ENCODE results near the gene TGM3.

The TGM3 gene, protein sequence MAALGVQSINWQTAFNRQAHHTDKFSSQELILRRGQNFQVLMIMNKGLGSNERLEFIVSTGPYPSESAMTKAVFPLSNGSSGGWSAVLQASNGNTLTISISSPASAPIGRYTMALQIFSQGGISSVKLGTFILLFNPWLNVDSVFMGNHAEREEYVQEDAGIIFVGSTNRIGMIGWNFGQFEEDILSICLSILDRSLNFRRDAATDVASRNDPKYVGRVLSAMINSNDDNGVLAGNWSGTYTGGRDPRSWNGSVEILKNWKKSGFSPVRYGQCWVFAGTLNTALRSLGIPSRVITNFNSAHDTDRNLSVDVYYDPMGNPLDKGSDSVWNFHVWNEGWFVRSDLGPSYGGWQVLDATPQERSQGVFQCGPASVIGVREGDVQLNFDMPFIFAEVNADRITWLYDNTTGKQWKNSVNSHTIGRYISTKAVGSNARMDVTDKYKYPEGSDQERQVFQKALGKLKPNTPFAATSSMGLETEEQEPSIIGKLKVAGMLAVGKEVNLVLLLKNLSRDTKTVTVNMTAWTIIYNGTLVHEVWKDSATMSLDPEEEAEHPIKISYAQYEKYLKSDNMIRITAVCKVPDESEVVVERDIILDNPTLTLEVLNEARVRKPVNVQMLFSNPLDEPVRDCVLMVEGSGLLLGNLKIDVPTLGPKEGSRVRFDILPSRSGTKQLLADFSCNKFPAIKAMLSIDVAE

DNA sequence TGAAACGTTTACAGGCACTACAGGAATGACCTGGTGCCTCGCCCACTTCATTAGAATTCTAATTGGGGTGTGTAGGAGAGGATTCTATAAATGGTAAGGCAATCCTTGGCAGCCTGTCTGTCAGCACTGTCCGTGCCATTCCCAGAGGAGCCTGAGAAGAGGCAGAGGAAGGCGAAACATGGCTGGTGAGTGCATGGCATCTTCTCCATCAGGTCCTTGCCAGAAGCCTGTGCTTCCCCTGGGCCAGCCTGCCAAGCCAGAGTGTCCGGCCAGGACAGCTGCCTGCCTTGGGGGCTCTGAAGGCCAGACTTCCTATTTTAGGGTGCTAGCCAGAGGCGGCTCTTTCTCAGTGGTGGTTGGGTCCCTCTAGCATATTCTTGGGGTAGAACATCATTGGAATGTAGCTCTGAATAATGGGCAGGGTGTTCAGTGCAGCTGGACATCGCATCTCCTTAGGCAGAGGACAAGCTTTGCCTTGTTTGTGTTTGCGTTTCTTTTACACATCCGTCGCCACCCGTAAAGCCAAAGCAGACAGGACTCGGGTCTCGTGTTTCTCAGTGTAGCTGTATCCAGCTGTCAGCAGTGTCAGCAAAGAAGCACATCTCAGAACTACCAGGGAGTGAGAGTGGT is at the start of gene TGM3:
TGM3 (plus strand) TSS at position 116 of the 630 bp plus-strand sequence; CDS start at position 179, 63 bp downstream.
- TF ChIP-seq, protein P1, sequence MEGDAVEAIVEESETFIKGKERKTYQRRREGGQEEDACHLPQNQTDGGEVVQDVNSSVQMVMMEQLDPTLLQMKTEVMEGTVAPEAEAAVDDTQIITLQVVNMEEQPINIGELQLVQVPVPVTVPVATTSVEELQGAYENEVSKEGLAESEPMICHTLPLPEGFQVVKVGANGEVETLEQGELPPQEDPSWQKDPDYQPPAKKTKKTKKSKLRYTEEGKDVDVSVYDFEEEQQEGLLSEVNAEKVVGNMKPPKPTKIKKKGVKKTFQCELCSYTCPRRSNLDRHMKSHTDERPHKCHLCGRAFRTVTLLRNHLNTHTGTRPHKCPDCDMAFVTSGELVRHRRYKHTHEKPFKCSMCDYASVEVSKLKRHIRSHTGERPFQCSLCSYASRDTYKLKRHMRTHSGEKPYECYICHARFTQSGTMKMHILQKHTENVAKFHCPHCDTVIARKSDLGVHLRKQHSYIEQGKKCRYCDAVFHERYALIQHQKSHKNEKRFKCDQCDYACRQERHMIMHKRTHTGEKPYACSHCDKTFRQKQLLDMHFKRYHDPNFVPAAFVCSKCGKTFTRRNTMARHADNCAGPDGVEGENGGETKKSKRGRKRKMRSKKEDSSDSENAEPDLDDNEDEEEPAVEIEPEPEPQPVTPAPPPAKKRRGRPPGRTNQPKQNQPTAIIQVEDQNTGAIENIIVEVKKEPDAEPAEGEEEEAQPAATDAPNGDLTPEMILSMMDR (conservative IDR thresholded peaks at IDR 0.05; ENCODE audit: low read depth, low read length): no peak
- H3K4me3 ChIP-seq (ENCODE audit: low read length): no peak within 1 kb of the TSS
- DNase-seq (ENCODE audit: low read depth): no peak

DNA sequence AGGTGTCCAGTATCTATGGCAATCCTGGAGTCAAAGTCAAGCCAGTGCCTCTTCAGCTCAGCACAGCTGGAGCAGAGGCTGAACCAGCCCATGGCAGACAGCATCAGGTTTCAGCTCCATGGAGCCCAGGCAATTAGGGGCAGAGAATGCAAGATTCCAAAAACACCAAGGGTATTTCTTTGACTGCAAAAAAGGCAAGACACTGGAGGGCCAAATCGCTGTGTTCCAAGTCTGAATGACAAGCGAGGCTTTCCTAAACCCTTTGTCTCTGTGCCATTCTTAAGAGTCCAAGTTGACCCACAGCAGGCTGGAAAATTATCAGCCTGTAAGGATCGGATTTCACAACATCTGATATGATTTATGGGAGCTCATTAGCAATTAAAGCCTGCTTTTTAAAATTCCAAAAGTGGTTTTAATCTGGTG is 49.7 kb upstream of the TGM3 start:
- no peak for DNase-seq (ENCODE audit: low read depth)
- TF ChIP-seq, protein P1 (conservative IDR thresholded peaks at IDR 0.05; ENCODE audit: low read depth, low read length): no peak
- H3K4me3 ChIP-seq (ENCODE audit: low read length): no peak overlapping the region

DNA sequence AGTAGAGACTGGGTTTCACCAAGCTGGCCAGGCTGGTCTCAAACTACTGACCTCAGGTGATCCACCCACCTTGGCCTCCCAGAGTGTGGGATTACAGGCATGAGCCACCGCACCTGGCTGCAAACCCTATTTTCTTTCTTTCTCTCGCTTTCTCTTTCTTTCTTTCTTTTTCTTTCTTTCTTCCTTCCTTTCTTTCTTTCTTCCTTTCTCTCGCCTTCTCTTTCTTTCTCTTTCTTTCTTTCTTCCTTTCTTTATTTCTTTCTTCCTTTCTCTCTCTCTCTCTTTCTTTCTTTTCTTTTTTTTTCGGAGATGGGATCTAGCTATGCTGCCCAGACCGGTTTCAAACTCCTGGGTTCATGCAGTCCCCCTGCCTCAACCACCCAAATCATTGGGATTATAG is 47.0 kb upstream of the TGM3 start:
- no peak overlapping the region for H3K4me3 ChIP-seq (ENCODE audit: low read length)
- TF ChIP-seq, protein P1 (conservative IDR thresholded peaks at IDR 0.05; ENCODE audit: low read depth, low read length): no peak
- no peak for DNase-seq (ENCODE audit: low read depth)

DNA sequence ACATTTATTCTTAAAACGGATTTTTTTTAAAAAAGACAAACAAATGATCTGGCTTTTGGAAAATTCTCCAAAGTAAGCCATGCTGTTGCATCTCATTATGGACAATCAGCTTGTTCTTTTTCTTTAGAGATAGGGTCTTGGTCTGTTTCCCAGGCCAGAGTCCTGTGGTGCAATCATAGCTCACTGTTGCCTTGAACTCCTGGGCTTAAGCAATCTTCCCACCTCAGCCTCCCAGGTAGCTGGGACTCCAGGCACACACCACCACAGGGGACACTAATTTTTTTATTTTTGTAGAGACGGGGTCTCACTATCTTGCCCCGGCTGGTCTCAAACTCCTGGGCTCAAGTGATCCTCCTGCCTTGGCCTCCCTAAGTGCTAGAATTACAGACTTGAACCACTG is 45.9 kb upstream of the TGM3 start:
- no peak overlapping the region for H3K4me3 ChIP-seq (ENCODE audit: low read length)
- no peak for DNase-seq (ENCODE audit: low read depth)
- TF ChIP-seq, protein P1 (conservative IDR thresholded peaks at IDR 0.05; ENCODE audit: low read depth, low read length): no peak

DNA sequence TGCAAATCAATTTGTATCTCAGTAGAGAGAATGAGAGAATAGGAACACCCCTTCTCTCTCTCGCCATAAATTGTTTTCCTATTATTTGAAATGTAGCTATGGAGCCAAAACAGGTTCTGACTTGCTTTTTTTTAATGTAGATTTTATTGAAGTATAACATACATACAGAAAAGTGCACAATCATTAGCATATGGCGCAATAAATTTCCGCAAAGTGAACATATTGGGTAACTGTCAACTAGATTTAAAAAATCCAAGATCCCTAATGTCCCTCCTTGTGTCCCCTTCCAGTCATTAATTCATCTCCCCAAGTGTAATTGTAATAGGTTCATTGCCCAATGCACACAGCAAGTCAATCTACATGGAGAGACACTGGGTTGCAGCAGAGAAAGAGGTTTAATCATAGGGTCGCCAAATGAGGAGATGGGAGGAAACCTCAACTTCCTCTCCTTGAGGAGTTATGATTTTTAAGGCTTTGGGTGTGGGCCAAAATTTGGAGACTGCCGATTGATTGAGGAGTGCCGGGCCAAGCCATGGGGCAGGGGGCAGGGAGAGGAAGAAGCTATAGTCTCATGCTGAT is 43.3 kb upstream of the TGM3 start:
- DNase-seq (ENCODE audit: low read depth): no peak
- no peak overlapping the region for H3K4me3 ChIP-seq (ENCODE audit: low read length)
- TF ChIP-seq, protein P1 (conservative IDR thresholded peaks at IDR 0.05; ENCODE audit: low read depth, low read length): no peak

DNA sequence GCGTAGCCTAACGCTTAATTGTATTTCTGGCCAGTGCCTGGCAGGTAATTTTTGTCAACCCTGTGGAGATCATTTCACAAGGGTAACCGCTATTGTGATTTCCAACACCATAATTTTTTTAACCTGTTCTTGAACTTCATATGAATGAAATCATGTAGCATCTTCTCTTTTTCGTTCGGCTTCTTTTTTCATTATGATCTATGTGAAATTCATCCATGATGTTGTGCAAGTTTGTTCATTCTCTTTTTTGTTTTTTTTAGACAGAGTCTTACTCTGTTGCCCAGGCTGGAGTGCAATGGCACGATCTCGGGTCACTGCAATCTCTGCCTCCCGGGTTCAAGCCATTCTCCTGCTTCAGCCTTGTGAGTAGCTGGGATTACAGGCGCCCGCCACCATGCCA is 42.5 kb upstream of the TGM3 start:
- no peak overlapping the region for H3K4me3 ChIP-seq (ENCODE audit: low read length)
- TF ChIP-seq, protein P1 (conservative IDR thresholded peaks at IDR 0.05; ENCODE audit: low read depth, low read length): no peak
- no peak for DNase-seq (ENCODE audit: low read depth)

All from retinal pigment epithelial cell (primary cell).